Panc1 (cell line): ENCODE results near the gene COL4A2.

Source experiments
- POLR2AphosphoS5 ChIP-seq: IDR thresholded peaks from 2 replicates; pipeline ENCODE4 v1.6.1; 2012; ENCODE audit warnings: mild to moderate bottlenecking, low read depth, low read length, moderate library complexity
- TF ChIP-seq, protein P1 (sequence below): fragments of 450-650 bp; IDR thresholded peaks from 2 replicates; pipeline ENCODE4 v1.5.1; 2017; ENCODE audit warnings: mild to moderate bottlenecking

DNA sequence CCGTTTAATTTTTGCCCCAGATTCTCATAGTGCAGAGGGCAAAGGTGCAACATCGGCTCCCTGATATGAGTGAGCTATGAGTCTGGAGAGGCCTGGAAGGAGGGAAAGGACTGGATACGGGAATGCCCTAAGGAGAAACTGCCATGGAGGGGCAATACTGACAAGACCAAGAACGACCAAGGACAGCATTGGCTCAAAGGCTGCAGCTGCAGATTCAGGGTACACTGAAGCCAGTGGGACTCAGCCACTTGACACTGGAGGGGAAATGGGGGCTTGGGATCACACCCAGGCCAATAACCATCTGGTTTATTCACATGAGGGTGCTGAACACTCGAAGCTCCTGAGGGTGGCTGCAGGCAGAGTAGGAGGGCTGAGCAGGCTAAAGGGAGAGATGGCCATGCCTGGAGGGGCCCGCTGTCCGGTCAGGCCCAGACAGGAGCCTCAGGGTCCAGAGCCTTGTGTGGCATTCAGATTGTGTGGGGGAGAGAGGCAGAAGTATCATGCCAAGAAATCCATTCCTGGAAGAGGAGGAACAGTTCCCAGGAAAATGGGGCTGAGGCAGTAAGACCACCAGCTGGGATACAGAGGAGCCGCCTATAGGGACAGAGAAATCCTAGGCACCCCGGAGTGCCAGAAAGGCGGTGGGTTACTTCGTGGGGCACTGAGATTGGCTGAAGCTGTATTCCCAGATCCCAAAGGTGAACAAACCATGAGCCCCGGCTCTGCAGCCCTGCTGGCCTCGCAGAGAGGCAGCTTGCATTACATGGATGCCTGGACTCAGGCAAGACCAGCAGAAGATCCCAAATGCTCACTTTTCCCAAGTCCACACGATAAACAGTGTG is 20.9 kb upstream of the COL4A2 start:
- TF ChIP-seq, protein P1, sequence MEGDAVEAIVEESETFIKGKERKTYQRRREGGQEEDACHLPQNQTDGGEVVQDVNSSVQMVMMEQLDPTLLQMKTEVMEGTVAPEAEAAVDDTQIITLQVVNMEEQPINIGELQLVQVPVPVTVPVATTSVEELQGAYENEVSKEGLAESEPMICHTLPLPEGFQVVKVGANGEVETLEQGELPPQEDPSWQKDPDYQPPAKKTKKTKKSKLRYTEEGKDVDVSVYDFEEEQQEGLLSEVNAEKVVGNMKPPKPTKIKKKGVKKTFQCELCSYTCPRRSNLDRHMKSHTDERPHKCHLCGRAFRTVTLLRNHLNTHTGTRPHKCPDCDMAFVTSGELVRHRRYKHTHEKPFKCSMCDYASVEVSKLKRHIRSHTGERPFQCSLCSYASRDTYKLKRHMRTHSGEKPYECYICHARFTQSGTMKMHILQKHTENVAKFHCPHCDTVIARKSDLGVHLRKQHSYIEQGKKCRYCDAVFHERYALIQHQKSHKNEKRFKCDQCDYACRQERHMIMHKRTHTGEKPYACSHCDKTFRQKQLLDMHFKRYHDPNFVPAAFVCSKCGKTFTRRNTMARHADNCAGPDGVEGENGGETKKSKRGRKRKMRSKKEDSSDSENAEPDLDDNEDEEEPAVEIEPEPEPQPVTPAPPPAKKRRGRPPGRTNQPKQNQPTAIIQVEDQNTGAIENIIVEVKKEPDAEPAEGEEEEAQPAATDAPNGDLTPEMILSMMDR = no peak
- no peak for TF ChIP-seq POLR2AphosphoS5
